HepG2 (cell line): Measurements from ENCODE around the gene SPATA25.

Experiments
- FOXJ3 ChIP-seq: sonication (generic); formaldehyde crosslinking; IDR thresholded peaks from 2 replicates; pipeline ENCODE4 v1.4.0; 2020; ENCODE audit warnings: missing genetic modification reagents, mild to moderate bottlenecking, borderline replicate concordance
- MAFK ChIP-seq, 2 experiments: IDR thresholded peaks in 1 of 2; conservative IDR thresholded peaks in 1 of 2; 2 replicates each; pipeline ENCODE4 v1.6.1; 2011; ENCODE audit warnings: improper control_type of control experiment in 2 of 2, low read length in 2 of 2
- MXI1 ChIP-seq: IDR thresholded peaks from 3 replicates; pipeline ENCODE4 v1.6.1; 2012; ENCODE audit warnings: low read depth, low read length, inconsistent platforms, borderline replicate concordance
- POLR2A ChIP-seq, 2 experiments: IDR thresholded peaks; 2 replicates each; pipeline ENCODE4 v1.6.1; 2011; ENCODE audit warnings: low read depth in 2 of 2, low read length in 2 of 2, mild to moderate bottlenecking in 1 of 2, moderate library complexity in 1 of 2; ENCODE audit not compliant: insufficient read depth in 1 of 2
- ZFP36 ChIP-seq: fragments of 150-350 bp; IDR thresholded peaks from 2 replicates; pipeline ENCODE4 v1.6.1; 2018; ENCODE audit warnings: borderline replicate concordance, low read length, low read depth; ENCODE audit not compliant: partially characterized antibody
- ZNF431 ChIP-seq: sonication (generic); formaldehyde crosslinking; IDR thresholded peaks from 2 replicates; pipeline ENCODE4 v1.9.0; 2022; ENCODE audit warnings: missing genetic modification reagents, low read depth, mild to moderate bottlenecking, borderline replicate concordance
- ZZZ3 ChIP-seq: sonication (generic); formaldehyde crosslinking; IDR thresholded peaks from 2 replicates; pipeline ENCODE4 v1.4.0; 2020; ENCODE audit warnings: missing genetic modification reagents, mild to moderate bottlenecking, borderline replicate concordance
- TF ChIP-seq, protein P1 (sequence below): sonication (generic); formaldehyde crosslinking; IDR thresholded peaks from 2 replicates; pipeline ENCODE4 v1.8.1; 2022; ENCODE audit warnings: mild to moderate bottlenecking, missing genetic modification reagents
- TF ChIP-seq, protein P2 (sequence below): sonication (generic); formaldehyde crosslinking; IDR thresholded peaks from 2 replicates; pipeline ENCODE4 v1.9.0; 2021; ENCODE audit warnings: missing genetic modification reagents, mild to moderate bottlenecking, borderline replicate concordance

DNA sequence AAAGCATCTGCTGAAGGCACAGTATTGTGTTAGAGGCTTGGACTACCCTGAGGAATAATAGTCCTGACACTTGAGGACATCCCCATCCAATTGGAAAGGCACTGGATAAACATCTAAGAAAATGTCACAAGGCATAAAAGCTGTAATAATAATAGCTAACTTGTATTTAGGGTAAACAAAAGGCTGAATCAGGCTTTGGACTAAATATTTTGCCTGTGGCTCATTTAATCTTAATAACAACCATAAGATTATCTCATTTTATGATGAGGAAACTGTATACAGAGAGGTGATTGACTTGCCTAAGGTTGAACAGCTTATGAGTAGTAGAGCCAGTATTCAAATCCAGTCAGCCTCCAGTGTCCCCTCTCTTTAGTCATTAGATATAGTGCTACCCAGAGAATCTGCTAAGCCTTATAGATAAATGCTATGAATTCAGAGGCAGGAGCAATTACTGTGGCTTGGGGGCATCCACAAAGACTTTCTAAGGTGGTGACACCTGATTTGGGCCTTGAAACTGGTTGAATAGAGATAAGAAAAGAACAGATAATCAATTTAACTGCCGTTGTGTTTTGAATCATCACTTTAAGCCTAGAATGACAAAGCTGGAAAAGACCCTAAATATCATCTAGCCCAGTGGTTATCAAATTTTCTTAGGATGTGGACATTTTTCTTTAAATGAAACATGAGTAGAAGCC, 13.9 kb downstream of the SPATA25 start:
- TF ChIP-seq, protein P1, sequence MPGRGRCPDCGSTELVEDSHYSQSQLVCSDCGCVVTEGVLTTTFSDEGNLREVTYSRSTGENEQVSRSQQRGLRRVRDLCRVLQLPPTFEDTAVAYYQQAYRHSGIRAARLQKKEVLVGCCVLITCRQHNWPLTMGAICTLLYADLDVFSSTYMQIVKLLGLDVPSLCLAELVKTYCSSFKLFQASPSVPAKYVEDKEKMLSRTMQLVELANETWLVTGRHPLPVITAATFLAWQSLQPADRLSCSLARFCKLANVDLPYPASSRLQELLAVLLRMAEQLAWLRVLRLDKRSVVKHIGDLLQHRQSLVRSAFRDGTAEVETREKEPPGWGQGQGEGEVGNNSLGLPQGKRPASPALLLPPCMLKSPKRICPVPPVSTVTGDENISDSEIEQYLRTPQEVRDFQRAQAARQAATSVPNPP, result no peak
- TF ChIP-seq FOXJ3 (CRISPR knock-in tag) (no peak), MXI1 (no peak), ZNF431 (CRISPR knock-in tag) (no peak), ZZZ3 (no peak), POLR2A (IDR thresholded peaks at IDR 0.05; ENCODE audit: insufficient read depth in 1 of 2, low read depth in 2 of 2, low read length in 2 of 2) (no peak), MAFK (conservative IDR thresholded peaks at IDR 0.05 in 1 of 2, IDR thresholded peaks at IDR 0.05 in 1 of 2; ENCODE audit: low read length in 2 of 2) (no peak), ZFP36 (no peak)
- TF ChIP-seq, protein P2, sequence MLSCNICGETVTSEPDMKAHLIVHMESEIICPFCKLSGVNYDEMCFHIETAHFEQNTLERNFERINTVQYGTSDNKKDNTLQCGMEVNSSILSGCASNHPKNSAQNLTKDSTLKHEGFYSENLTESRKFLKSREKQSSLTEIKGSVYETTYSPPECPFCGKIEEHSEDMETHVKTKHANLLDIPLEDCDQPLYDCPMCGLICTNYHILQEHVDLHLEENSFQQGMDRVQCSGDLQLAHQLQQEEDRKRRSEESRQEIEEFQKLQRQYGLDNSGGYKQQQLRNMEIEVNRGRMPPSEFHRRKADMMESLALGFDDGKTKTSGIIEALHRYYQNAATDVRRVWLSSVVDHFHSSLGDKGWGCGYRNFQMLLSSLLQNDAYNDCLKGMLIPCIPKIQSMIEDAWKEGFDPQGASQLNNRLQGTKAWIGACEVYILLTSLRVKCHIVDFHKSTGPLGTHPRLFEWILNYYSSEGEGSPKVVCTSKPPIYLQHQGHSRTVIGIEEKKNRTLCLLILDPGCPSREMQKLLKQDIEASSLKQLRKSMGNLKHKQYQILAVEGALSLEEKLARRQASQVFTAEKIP, result no peak
